ENCODE results near the gene MAML2. TPM values are rescaled to one million over a fixed set of nuclear protein-coding genes. Genes with fewer than 3 reads are reported as not detected.

MAML2 gene
- total RNA-seq, 1 donor from 2014 or later: 8.0 TPM

DNA sequence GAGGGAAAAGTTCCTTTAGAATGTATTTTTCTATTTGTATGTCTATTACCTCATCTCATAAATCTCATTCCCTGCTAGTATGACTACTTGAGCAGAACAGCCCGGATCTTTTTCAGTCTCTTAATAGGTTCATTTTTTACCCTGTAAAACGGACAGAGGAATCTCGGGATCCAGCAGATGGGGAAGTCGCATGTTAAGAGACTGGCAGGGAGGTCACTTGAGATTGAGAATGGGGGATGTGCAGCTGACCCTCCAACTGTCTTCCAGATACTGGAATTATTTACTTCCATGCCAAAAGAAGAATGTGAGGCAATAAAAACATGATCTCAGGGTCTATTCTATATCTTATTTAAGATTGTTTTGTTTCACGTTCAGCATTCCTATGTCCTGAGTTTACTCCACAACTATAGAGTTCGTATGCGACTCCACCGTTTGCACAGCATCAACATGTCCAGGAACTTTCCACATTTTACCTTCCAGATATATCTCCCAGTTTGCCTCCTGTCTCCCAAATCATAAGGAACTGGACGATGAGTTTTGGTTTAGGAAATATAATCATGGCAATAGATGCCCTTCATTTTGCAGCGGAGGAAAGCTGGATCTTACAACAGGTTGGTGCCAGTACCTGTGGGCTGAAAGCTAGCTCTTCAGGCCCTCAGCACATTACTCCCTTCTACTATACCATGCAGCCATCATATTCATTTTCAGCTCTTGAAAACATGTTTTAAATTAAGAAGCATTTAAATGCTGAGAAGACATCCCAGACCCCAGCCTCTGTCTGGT, 181.5 kb downstream of the MAML2 start:
- no peak for DNase-seq (ENCODE audit: low read depth)

DNA sequence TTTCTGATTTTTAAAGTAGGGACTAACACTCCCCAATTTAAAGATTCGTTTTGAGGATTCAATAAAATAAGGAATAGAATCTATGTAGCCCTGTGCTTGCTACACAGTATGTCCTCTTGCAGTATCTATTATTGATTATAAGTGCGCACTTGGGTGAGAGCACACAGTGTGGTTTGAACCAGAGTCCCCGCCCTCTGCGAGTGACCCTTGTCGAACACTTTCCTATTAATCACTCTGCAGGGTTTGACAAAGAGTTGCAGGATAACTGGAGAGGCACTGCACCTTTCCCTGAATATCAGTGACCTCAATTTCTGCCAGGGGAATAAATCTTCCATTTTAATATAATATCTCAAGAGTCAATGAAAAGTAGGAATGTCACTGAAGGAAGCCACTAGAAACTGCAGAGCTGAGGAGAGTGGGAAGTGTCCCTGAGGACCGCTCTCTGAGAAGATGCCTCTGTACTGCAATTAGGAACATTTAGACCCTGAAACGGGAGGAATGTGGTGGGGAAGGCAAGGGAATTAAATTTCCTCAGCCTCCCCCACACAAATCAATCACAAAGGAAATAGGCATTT, 182.2 kb downstream of the MAML2 start:
- no peak for DNase-seq (ENCODE audit: low read depth)

DNA sequence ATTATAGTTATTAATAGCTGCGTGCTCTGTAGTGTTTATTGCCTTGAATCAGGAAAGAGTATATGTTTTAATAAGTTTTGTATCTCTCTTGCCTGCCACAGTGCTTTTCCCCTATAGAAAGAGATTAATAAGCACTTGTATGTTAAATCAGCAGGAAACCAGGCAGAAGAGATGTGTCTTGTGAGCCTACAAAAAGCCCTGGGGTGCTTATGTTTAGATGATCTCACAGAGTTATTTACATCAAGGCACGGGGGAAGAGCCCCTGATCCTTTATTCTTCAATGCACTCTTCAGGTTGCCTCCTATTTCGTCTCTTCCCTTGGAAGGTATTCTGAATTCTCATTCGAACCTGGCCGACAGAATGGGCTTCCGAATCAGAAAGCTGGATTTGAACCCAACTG, 183.0 kb downstream of the MAML2 start:
- no peak for DNase-seq (ENCODE audit: low read depth)

DNA sequence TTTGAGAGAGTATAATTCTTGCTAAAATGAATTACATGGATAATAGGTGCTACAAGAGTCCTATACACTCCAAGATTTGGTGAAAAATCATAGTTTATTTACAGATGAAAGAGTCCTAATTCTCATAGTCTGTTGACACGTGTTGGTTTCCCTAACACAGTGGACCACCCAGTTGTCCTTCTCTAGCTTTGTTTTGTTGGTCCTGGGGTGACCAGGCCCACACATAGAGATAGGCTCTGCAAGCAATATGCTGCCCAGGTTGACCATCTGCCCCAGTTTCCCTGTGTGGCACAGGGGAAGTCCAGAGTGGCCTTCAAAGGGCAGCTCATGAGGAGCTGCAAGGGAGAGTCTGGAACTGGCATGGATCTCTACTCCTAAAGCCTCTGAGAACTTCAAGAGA, 184.9 kb downstream of the MAML2 start:
- no peak for DNase-seq (ENCODE audit: low read depth)

DNA sequence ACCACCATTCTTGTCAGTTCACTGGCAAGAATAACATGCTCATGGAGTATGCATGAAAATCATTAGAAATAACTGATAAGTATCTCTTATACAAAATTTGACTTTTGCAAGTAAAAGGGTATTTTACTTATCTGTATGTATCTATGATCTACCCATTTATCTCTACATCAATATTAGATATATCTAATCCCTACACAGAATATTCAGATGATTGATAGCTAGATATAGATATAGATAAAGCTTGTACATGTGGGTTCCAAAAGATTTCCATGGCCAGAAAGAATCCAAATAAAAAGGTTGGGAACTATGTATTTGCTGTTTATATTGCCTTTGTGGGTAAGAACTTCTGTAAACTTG, 185.5 kb downstream of the MAML2 start:
- DNase-seq (ENCODE audit: low read depth): no peak

DNA sequence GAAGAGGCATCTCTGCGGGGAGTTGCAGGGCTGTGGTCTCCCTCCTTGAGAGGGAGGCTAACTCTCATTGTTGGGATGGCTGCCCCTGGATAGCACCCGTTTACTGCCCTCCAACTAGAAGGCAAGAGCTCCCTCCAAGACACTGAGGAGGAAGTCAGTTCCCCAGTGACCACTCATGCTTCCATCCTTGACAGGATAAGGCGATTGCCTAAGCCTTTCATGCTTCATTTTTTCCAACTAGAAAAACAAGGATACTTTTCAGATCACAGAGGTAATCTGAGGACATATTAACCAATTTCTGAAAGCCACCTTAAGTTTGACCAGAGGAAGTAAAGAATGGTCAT, 186.6 kb downstream of the MAML2 start:
- DNase-seq (ENCODE audit: low read depth): no peak

DNA sequence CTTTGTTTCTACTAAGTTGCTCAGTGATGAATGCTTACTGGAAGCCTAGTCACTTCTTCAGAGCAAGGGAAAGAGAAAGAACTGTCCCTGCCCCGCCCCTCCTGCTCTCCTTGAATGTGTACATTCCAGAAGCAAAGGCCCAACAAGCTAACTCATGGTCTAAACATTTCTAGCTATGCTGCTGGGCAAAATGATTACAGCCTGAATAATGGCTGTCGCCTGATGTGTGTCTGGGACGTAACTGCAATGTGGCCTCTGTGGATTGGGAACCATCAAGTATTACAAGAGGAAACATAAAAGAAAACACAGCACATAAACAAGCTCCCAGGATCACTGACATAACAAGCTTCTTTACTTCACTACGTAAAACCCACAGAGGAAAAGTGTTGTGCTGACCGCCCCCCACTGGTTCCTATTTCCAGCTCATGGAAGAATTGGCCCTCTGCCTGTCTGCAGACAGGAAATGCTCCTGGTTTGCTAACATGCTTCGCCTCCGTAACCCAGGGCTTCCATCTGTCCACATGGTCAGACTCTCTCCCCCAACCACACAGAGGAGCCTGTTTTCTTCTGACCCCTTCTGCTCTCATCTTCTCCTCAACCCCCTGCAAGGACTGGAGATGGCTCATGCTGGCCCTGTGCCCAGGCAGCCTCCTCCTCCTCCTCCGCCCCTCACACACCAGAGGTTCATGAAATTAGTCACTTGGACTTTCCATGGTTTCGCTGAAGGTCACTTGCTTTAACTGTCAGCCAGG, 187.2 kb downstream of the MAML2 start:
- DNase-seq (ENCODE audit: low read depth): peak; percentile 93

DNA sequence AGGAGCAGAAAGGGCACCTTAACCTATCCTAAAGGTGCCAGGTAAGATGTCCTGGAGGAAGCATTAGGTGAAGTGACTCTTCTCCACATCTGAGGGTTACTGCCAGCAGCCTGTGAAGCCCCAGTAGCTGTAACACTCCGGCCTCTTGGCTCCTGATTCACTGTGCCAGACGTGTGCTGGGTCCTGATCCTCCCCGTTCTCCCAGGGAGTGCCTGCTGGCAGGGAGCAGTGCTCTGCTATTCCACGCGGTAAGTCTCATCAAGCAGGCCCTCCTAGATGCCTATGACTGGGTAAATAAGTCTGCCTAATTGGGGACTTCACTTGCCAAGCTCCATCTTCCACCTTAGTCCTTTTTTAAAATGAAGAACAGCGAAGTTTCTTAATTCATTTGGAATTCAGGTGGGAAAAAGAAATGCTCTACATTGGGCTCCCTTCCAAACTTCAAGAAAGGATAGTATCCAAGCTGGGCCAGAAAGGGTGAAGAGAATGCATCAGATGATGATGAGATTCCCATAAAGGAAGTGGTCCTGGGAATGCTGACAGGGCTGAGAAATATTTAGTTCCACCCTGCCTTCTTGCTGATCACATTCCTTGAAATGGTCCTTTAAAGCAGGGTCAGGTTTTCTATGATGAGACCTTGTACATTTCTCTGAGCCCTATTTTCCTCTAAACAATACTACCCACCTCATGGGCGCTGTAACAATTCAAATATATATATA, 188.0 kb downstream of the MAML2 start:
- DNase-seq (ENCODE audit: low read depth): peak; percentile 47

DNA sequence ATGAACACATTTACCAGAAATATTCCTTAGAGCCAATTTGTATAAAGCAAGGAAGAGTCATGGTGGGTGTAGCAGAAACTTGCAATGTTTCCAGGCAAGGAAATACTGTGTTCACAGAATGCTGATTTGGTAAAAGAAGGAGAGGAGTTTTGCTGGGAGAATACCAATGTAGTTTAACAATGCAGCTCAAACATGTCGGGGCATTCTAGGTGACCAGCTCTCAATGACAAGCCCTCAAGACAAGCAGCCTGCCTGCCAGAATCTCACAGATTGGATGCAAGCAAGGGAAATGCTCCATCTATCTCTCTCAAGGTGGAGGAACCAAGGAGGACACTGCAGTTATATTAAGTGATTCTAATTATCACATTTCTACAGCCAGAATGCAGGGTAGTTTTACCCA, 190.4 kb downstream of the MAML2 start:
- DNase-seq (ENCODE audit: low read depth): no peak

DNA sequence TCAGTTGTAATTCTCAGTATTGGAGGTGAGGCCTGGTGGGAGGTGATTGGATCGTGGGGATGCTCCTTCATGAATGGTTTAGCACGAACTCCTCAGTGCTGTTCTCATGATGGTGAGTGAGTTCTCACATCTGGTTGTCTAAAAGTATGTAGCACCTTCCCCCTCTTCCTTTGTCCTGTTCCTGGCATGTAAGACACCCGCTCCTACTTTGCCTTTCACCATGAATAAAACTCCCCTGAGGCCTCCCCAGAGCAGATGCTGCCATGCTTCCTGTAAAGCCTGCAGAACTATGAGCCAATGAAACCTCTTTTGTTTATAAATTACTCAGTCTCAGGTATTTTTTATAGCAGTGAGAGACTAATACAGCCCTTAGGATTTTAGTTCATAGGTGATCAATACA, 191.5 kb downstream of the MAML2 start:
- no peak for DNase-seq (ENCODE audit: low read depth)

DNA sequence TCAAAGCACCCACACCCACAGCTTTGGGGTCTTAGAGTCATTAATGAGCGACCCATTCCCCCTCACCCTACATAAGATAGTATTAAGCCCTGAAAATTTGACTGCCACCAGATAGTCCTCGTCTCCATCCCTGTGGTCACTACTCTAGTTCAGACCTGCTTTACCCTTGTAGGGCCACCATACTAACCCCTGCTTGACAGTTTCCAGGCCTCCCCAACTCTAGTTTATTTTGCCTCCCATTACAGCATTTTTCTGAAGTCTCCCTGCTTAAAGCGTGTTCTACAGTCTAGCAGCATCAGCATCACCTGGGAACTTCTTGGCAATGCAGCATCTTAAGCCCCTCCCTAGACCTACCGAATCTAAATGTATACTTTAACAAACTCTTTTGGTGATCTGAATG, 192.4 kb downstream of the MAML2 start:
- no peak for DNase-seq (ENCODE audit: low read depth)

DNA sequence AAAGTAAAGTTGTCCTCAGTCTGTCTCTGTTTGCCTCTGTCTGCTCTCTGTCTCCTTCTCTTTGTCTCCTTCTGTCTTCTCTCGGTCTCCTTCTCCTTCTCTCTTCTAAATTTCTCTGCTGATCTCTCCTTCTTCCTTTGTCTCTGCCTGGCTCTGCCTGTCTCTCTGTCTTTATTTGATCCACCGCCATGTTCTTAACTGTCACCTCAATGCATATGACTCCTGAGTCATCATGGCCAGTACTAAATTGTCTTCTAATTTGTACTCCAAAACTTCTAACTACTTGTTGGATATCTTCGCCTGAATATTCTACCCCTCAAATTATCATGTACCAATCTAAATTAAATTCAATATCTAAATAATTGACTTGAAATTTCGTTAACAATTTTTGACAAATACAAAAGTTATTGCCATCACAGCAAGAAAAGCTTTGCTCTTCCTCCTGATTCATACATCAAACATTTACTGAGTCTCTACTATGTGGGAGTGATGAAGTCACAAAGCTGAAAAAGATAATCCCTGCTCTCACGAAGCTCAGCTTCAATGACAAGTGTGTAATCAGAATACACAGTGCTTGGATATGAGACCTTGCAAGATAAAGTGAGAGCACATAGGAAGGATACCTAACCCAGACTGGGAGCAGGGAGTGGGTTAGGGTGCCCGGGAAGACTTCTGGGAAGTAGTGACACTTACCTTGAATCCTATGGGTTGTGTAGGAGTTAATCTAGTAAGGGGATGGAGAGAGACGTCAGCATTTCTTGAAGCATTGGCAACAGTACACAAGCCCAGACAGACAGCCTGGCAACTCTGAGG, 193.0 kb downstream of the MAML2 start:
- peak; percentile 74 for DNase-seq (ENCODE audit: low read depth)

DNA sequence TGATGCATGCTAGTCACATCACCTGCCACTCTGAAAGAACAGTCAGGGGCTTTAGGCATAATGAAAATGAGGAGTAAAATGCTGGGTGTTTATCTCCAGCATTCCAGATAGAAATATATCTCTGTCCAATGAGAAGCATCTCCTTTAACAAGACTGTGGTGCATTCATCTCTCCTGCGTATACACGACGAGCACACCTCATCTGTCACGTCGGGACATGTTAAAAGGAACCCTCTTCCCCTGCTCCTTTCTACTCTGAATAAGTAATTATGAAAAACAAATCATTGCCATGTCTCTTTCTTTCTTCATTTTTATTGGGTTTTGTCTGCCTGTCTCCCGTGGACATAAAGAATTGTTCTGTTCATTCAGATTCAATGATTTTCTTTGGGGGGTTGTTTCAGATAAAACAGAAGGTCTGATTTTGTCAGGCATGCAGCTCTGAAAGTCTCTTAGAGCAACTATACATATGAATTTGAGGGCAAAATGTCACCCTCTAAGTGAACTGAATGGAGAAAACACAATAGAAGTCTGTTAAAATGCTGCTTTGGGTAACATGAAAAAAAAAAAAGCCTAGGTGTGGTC, 195.0 kb downstream of the MAML2 start:
- no peak for DNase-seq (ENCODE audit: low read depth)

DNA sequence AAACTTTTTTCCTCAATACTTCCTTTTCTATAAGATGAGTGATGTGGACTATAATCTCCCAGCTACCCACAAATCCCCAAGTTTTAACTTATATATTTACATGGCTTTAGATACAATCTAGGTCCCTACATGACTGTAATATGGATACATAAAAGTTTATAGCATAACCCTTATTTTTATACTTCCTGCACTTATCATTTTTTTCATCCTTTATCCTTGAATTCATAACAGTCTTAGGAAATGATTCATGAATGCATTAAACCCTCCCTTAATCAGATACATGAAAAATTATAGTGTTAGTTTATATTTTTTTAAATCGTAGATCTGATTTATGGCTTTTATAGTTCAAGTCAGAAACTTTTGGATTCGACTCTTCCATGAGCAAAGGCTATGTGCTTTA, 195.8 kb downstream of the MAML2 start:
- no peak for DNase-seq (ENCODE audit: low read depth)

DNA sequence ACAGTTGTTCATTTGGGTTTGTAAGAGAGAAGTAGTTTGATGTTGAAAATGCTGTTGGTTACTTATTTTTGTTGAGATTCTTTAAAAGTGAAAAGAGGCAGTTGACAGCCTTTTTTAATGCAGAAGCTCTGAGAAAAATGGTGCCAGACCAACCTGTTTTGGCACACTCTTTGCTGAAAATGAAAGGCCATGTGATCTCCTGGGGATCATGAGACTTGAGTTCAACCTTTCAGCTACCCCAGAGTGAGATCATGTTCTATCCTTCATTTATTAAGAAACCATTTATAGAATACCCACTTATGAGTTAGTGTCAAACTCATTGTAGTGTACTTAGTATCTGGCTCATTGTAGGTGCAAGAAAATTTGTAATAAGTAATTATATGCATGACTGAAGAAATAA, 196.2 kb downstream of the MAML2 start:
- no peak for DNase-seq (ENCODE audit: low read depth)

DNA sequence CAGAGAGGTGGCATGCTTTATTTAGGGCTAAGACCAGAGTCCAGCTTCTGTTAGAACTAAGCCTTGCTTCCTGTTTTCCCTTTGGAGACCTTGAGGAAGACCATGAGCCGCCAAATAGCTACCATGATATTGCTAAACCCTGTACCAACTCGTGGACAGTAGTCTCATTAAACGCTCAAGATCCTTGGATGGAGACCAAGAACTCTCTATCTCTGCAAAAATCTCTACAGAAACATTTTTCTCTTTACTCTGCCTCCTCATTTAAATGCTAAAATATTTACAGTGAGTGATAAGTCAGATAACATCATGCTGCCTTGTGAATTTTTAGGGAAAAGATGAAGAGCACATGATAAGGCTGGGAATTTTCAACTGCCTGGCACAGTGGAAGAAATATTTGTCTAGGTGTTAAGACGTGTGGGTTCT, 197.8 kb downstream of the MAML2 start:
- DNase-seq (ENCODE audit: low read depth): no peak

DNA sequence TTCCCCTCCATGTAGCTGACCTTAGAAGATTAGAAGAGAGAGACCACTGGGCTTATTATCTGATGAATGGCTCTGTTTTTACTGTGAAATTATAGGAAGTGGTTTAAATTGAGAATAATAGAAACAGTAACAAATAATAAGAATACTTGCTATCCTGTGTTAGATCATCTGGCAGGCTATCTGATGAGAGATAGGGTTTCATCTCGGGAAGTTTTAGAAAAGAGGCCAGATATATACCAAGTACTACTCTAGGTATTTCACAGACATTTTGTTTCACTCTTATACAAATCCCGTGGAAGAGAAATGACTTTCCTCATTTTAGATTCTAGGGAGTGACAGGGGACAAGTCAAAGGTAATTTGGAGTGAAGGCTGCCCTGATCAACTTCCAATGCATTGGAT, 198.4 kb downstream of the MAML2 start:
- DNase-seq (ENCODE audit: low read depth): no peak

DNA sequence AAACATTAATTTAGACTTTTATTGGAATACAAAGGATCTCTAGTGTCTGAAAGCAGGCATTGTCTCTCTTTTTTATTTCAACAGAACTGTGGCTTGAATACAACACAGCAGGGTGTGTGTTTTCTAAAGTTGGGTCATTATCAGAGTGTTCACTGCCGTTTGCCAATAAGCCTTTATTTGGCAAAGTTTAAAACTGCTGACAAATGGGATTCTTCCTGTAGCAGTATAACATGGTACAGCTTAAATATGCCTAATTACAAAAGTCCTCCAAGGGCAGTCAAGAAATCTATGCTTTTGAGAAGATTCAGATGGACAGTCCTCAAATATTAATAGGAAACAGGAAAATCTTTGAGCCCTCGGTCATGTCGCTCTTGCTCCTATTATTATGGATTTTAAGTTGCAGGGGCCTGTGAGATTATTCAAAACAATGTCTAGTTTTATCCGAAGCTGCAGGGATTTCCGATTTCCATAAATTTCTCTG, 199.9 kb downstream of the MAML2 start:
- no peak for DNase-seq (ENCODE audit: low read depth)

DNA sequence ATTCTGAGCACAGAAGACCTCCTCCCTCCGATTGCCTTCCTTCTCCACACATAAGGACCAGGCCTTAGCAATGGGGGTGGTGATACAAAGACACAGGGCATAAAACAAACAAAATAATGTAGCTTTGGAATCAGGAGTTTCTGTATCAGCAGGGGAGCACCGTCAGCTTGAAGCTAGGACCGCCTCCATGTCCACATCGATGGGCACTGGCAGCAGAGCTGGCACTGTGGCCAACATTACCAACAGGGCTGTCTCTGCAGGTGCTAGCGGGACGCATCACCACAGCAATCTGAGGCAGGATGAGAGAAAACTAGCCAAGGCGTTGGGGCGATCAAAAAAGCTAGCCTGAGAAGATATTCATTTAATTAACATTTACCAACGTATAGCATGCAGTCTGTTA, 201.4 kb downstream of the MAML2 start:
- DNase-seq (ENCODE audit: low read depth): no peak

DNA sequence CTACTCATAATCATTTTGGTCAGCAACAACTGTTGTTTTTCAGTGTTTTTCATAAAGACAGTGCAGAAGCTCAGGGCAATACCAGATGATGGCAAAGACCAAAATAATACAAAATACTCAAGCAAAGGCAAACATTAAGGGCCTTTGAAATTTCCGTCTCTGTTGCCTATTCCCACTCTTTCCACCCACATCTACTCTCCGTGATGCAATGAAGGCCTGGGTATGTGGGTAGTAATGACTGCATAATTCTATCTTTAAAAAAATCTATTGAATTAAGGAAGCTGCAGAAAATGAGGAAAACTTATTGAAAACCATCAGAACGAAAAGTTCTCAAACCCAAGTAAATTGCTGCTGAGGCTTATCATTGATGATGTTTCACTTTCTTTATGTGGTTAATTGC, 203.3 kb downstream of the MAML2 start:
- DNase-seq (ENCODE audit: low read depth): no peak

DNA sequence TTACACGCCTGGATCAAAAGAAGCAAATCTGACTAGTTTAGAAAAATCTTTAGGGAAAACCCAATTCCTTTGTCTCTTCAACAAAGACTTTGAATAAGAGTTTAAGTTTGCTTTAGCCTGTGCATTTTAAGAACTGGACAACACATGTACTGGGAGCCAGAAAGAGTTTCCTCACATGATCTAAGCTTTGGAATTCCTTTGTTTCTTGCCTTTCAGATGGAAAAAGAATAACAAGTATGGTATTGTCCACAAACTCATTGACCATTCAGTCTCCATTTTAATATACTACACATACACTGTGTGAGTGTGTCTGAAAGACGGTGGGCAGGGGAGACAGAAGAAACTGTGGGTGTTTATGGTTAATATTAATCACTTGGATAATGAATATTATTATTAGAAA, 205.6 kb downstream of the MAML2 start:
- DNase-seq (ENCODE audit: low read depth): no peak
